Skeletal muscle cell (primary cell): ENCODE results near the gene JAK3.
"Not testable (repeated sequence)": the region's sequence is repeated elsewhere in the genome, so short reads cannot be mapped to it uniquely, and the experiment has no call there.

Experiments
- DNase-seq: peaks from one replicate; pipeline ENCODE4 v3.0.0-alpha.2; 2010; ENCODE audit warnings: low read depth
- H3K4me3 ChIP-seq: 2 replicates; pipeline ENCODE4 v1.5.1; 2011; ENCODE audit warnings: low read depth, mild to moderate bottlenecking, control low read depth, low read length, moderate library complexity

Gene JAK3

GRCh38 chr19:17812099-17812498 is 35.7 kb downstream of the JAK3 start:
- H3K4me3 ChIP-seq, result no peak overlapping the region
- no peak for DNase-seq

- DNase-seq, result no peak
- H3K4me3 ChIP-seq, result no peak overlapping the region
Observed at GRCh38 chr19:17811681-17812080, 36.1 kb downstream of the JAK3 start.

- H3K4me3 ChIP-seq, result no peak overlapping the region
- no peak for DNase-seq
Observed at GRCh38 chr19:17811103-17811502, 36.7 kb downstream of the JAK3 start.

GRCh38 chr19:17807731-17808316 is 40.0 kb downstream of the JAK3 start:
- no peak for DNase-seq
- H3K4me3 ChIP-seq, result no peak overlapping the region

GRCh38 chr19:17806945-17807344 is 40.8 kb downstream of the JAK3 start:
- no peak for DNase-seq
- H3K4me3 ChIP-seq, result no peak overlapping the region

- H3K4me3 ChIP-seq, result no peak overlapping the region
- no peak for DNase-seq
Observed at GRCh38 chr19:17805427-17805826, 42.4 kb downstream of the JAK3 start.

- no peak overlapping the region for H3K4me3 ChIP-seq
- no peak for DNase-seq
Observed at GRCh38 chr19:17803264-17803896, 44.4 kb downstream of the JAK3 start.

- no peak for DNase-seq
- H3K4me3 ChIP-seq, result no peak overlapping the region
Observed at GRCh38 chr19:17802137-17802858, 45.5 kb downstream of the JAK3 start.

- DNase-seq, H3K4me3 ChIP-seq: not testable (repeated sequence)
Observed at GRCh38 chr19:17798599-17798998, 49.2 kb downstream of the JAK3 start.

GRCh38 chr19:17797424-17798201 is 50.2 kb downstream of the JAK3 start:
- H3K4me3 ChIP-seq, result no peak overlapping the region
- no peak for DNase-seq

GRCh38 chr19:17796838-17797423 is 50.9 kb downstream of the JAK3 start:
- no peak for DNase-seq
- no peak overlapping the region for H3K4me3 ChIP-seq

- H3K4me3 ChIP-seq, result no peak overlapping the region
- no peak for DNase-seq
Observed at GRCh38 chr19:17796013-17796837, 51.6 kb downstream of the JAK3 start.

GRCh38 chr19:17795495-17795856 is 52.3 kb downstream of the JAK3 start:
- DNase-seq, result no peak
- no peak overlapping the region for H3K4me3 ChIP-seq

GRCh38 chr19:17794731-17795494 is 52.9 kb downstream of the JAK3 start, which contains the start of gene B3GNT3:
Gene B3GNT3, plus strand, starts transcription at chr19:17795138. Its CDS starts 12,670 bp downstream, at chr19:17807808.
- no peak within 1 kb of the TSS for H3K4me3 ChIP-seq
- no peak for DNase-seq

GRCh38 chr19:17794412-17794730 is 53.4 kb downstream of the JAK3 start:
- H3K4me3 ChIP-seq, result no peak overlapping the region
- no peak for DNase-seq

GRCh38 chr19:17790059-17790780 is 57.6 kb downstream of the JAK3 start:
- no peak for DNase-seq
- H3K4me3 ChIP-seq, result no peak overlapping the region

- H3K4me3 ChIP-seq, result no peak overlapping the region
- DNase-seq, result no peak
Observed at GRCh38 chr19:17788632-17789031, 59.1 kb downstream of the JAK3 start.
